Stimulated activated effector memory CD8-positive, alpha-beta T cell treated with anti-CD3 and anti-CD28 coated beads, Interleukin-12 subunit alpha, Interleukin-12 subunit beta, amount 100 ng/mL, for 72 hours (primary cell): ENCODE results near the gene EPB41L1.
A peak's percentile ranks its signal among the peaks of the same experiment; 100 is the strongest.

ENCODE experiments used
- ATAC-seq: fragments of 150-1000 bp; cut with Tn5 transposase; 2 replicates; pipeline ENCODE4 v1.10.0; 2021
- DNase-seq, 2 donors: peaks; one replicate each; pipeline ENCODE4 v3.0.0; 2021 to 2022; ENCODE audit warnings: low spot score in 2 of 2
- H3K27ac Mint-ChIP-seq: one replicate; pipeline ENCODE4 v1.8.0; 2022; ENCODE audit warnings: mild to moderate bottlenecking, mixed read lengths
- H3K36me3 Mint-ChIP-seq: one replicate; pipeline ENCODE4 v1.8.0; 2022; ENCODE audit warnings: mild to moderate bottlenecking, mixed read lengths
- H3K4me1 Mint-ChIP-seq: one replicate; pipeline ENCODE4 v1.8.0; 2022; ENCODE audit warnings: mixed read lengths
- H3K4me3 Mint-ChIP-seq: one replicate; pipeline ENCODE4 v1.8.0; 2022; ENCODE audit warnings: mild to moderate bottlenecking, mixed read lengths
- H3K9me3 Mint-ChIP-seq: one replicate; pipeline ENCODE4 v1.8.0; 2022; ENCODE audit warnings: mixed read lengths

Gene EPB41L1

DNA sequence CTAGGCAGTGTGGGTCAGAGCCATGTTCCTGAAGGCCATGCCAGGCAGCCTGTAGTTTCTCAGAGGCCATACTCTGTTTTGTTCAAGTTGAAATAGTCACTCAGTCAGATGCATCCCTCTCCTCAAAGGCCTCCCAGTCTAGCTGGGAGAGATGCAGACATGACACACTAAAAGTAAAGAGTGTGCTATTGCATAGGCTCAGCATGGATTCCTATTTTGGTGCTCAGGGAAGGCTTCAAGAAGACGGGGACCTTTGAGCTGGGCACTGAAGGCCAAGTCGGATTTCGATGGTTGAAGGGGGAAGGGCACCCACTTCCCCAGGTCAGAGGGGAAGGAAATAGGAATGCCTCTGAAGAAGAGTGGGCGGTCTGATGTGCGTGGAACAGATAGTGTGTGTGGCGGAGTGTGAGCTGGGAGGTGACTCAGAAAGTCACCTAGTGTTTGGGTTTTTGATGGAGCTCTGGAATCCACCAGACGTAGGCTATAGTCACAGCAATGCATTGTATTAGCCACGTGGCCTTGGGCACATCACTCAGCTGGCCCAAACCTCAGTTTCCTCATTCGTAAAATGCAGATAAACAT is 3.7 kb downstream of the EPB41L1 start:
- no peak overlapping the region for H3K4me3 Mint-ChIP-seq
- DNase-seq = no peak
- no peaks in the 10 kb centered on the region for H3K36me3 Mint-ChIP-seq

GRCh38 chr20:36159833-36160232 is 5.3 kb downstream of the EPB41L1 start:
- no peaks in the 10 kb centered on the region for H3K9me3 Mint-ChIP-seq
- no peak for DNase-seq
- H3K27ac Mint-ChIP-seq = no peak overlapping the region
- H3K36me3 Mint-ChIP-seq = no peaks in the 10 kb centered on the region
- no peak overlapping the region for H3K4me3 Mint-ChIP-seq
- H3K4me1 Mint-ChIP-seq = peaks cover 13% of the 10 kb centered on the region
- ATAC-seq = no peak

More for the DNA sequence above, 3.7 kb downstream of the EPB41L1 start:
- H3K27ac Mint-ChIP-seq = no peak overlapping the region
- H3K4me1 Mint-ChIP-seq = peaks cover 13% of the 10 kb centered on the region
- no peak for ATAC-seq
- H3K9me3 Mint-ChIP-seq = no peaks in the 10 kb centered on the region

DNA sequence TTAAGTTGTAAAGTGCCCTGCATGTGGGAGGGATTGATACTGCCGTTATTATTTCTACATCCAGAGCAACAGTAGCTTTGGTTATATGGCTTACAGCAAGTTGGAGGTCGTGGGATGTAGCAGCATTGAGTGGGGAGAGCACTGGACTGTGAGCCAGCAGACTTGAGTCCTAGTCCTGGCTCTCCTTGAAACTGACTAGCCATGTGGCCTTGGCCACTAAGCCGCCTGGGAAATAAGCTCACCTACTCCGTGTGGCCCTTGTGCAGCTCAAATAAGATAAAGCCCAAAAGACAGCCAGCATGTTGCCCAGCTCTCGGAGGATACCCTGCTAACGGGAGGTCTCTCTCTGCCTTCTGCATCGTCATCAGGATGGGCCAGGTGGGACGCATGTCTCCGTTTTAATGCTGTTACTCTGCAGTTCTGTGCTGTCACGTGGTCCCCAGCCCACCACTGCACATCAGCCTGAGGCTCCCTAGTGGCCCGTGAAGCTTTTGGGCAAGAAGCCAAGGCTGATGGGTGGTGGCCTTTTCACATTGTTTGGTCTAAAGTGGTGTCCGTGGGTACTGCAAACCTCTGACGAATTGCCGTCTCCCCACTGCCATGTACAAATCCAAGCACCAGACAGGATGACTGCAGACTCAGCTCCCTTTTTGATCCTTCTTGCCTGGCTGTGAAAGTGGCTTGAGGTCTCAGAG is 7.9 kb downstream of the EPB41L1 start:
- H3K36me3 Mint-ChIP-seq = no peaks in the 10 kb centered on the region

DNA sequence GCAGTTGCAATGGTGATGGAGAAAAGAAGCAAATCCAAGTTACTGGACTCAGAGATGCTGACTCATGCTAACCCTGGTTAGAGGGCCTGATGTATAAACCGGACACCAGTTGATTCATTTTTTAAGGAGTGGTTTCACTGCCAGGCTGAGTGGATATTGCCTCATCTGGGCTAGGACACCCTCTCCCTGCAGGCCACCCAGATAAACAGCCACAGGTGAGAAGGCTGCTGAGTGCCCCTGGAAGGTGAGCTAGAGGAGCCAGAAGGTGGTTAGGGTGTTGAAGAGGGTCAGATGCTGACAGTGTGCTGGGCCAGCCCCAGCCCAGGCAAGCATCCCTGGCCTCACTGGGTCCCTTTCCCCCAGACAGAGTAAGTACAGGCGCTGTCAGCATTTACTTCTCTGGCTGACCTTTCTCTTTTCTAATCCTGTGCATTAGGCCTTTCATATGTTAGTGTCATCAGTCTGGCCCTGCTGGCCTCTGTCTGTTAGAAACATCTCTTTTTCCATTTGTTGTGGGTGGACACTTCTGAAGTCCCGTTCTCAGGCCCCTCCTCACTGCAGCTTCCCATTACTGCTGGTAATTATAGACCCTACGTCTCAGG is 13.5 kb downstream of the EPB41L1 start:
- Mint-ChIP-seq H3K4me3 (no peak overlapping the region), H3K36me3 (peaks cover 5% of the 10 kb centered on the region), H3K9me3 (no peaks in the 10 kb centered on the region), H3K27ac (no peak overlapping the region), H3K4me1 (no peaks in the 10 kb centered on the region)
- DNase-seq (no peak), ATAC-seq (no peak)

More for the DNA sequence above, 7.9 kb downstream of the EPB41L1 start:
- DNase-seq (no peak), ATAC-seq (no peak)
- H3K4me3 Mint-ChIP-seq = no peak overlapping the region
- no peaks in the 10 kb centered on the region for H3K9me3 Mint-ChIP-seq
- no peaks in the 10 kb centered on the region for H3K4me1 Mint-ChIP-seq
- no peak overlapping the region for H3K27ac Mint-ChIP-seq

DNA sequence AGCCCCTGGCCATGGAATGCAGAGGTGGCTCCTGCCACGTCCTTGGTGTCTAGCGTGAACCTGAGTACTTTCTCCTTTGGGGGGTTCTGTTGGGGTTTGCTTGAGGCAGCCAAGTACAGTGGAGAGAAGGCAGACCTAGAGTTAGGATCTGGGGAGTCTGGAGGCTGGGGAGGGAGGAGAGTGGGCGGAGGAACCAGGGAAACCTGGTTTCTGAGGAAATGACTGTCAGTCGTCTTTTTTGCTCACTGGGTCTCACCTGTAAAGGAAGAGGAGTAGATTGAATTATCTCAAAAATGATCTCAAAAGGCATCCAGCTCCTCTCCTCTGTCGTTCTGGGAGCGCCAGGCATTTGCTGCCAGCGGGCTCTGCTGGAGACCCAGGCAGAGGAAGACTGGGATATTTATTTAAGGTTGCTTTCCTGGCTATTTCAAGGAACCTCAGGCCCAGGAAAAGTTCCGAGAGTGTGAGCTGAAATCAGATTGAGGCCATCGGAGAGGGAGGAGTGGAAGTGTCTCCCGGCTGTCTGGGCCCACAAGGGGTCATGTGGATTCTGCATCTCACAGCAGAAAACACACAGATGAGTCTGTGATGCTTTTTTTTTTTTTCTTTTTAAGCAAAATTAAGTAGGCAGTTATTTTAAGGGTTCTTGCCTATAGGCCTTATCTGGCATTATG is 16.1 kb downstream of the EPB41L1 start:
- Mint-ChIP-seq H3K4me3 (no peak overlapping the region), H3K27ac (no peak overlapping the region), H3K4me1 (peaks cover 6% of the 10 kb centered on the region), H3K9me3 (no peaks in the 10 kb centered on the region), H3K36me3 (peaks cover 5% of the 10 kb centered on the region)
- no peak for DNase-seq
- ATAC-seq = no peak

GRCh38 chr20:36173451-36173933 is 19.0 kb downstream of the EPB41L1 start:
- peaks cover 5% of the 10 kb centered on the region for H3K36me3 Mint-ChIP-seq
- DNase-seq (no peak), ATAC-seq (peak; percentile 52)
- H3K4me1 Mint-ChIP-seq = peaks cover 6% of the 10 kb centered on the region
- no peaks in the 10 kb centered on the region for H3K9me3 Mint-ChIP-seq
- H3K27ac Mint-ChIP-seq = no peak overlapping the region
- no peak overlapping the region for H3K4me3 Mint-ChIP-seq

- H3K4me1 Mint-ChIP-seq = peaks cover 6% of the 10 kb centered on the region
- H3K9me3 Mint-ChIP-seq = no peaks in the 10 kb centered on the region
- DNase-seq = no peak
- H3K27ac Mint-ChIP-seq = no peak overlapping the region
- no peak for ATAC-seq
- H3K4me3 Mint-ChIP-seq = no peak overlapping the region
- H3K36me3 Mint-ChIP-seq = no peaks in the 10 kb centered on the region
Measured at GRCh38 chr20:36175016-36175415, 20.5 kb downstream of the EPB41L1 start.

DNA sequence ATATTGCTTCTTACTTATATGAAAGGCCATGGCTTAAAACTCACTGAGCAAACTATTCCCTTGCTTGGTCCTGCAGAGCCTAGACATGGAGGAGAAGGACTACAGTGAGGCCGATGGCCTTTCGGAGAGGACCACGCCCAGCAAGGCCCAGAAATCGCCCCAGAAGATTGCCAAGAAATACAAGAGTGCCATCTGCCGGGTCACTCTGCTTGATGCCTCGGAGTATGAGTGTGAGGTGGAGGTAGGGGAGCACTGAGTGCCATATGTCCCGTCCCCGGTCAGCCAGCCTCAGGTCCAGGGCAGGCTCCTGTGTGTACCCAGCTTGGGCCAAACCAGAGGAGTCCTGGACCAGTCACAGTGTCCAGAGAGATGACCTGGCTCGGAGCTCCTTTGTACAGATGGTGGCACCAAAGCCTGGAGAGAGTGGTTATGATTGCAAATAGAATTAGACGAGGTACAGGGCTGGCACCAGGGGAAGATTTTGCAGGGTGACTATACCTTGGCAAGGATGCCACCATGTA is 21.0 kb downstream of the EPB41L1 start:
- H3K4me1 Mint-ChIP-seq = peaks cover 6% of the 10 kb centered on the region
- H3K27ac Mint-ChIP-seq = no peak overlapping the region
- no peaks in the 10 kb centered on the region for H3K36me3 Mint-ChIP-seq
- no peak for ATAC-seq
- no peak for DNase-seq
- H3K9me3 Mint-ChIP-seq = no peaks in the 10 kb centered on the region
- no peak overlapping the region for H3K4me3 Mint-ChIP-seq

DNA sequence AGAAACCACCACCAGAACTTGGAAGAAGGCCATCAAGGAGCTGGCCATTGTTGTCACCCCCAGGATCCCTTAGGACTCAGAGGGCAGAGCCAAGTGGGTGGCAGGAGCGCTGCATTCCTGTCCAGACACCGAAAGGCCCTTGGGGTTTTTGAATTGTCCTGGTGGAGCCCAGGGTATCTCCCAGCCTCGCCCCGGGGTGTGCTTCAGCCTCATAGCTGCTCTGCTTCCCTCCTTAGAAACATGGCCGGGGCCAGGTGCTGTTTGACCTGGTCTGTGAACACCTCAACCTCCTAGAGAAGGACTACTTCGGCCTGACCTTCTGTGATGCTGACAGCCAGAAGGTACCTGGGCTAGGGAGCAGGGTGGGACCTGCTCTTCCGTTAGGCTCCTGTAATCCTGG is 23.2 kb downstream of the EPB41L1 start:
- H3K9me3 Mint-ChIP-seq = no peaks in the 10 kb centered on the region
- no peaks in the 10 kb centered on the region for H3K36me3 Mint-ChIP-seq
- H3K4me1 Mint-ChIP-seq = peaks cover 6% of the 10 kb centered on the region
- no peak overlapping the region for H3K27ac Mint-ChIP-seq
- no peak for ATAC-seq
- no peak overlapping the region for H3K4me3 Mint-ChIP-seq
- no peak for DNase-seq

- Mint-ChIP-seq H3K9me3 (no peaks in the 10 kb centered on the region), H3K27ac (no peak overlapping the region), H3K4me1 (no peaks in the 10 kb centered on the region), H3K4me3 (no peak overlapping the region), H3K36me3 (no peaks in the 10 kb centered on the region)
- ATAC-seq (no peak), DNase-seq (no peak)
Measured at GRCh38 chr20:36179170-36179945, 24.8 kb downstream of the EPB41L1 start.

DNA sequence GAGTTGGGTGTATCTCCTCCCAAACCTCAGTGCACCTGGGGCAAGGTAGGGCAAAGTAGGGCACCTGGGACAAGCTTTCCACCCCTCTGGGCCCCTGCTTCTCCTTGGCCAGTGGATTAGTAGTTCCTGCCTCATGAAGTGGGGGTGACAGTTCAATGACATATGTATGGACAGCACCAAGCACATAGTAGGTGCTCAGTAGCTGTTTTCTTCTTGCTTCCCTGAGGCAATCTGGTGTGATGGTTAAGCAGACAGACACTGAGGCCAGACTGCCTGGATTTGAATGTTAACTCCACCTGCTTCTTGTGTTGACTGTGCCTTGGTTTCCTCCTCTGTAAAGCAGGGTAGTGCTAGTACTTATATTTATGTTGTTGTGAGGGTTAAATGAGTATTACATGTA is 25.8 kb downstream of the EPB41L1 start:
- Mint-ChIP-seq H3K4me1 (no peaks in the 10 kb centered on the region), H3K4me3 (no peak overlapping the region), H3K9me3 (no peaks in the 10 kb centered on the region), H3K36me3 (no peaks in the 10 kb centered on the region), H3K27ac (no peak overlapping the region)
- DNase-seq = no peak
- ATAC-seq = no peak

GRCh38 chr20:36181934-36182603 is 27.5 kb downstream of the EPB41L1 start:
- Mint-ChIP-seq H3K9me3 (no peaks in the 10 kb centered on the region), H3K4me1 (no peaks in the 10 kb centered on the region), H3K27ac (peak overlapping the region; percentile 43), H3K4me3 (no peak overlapping the region), H3K36me3 (no peaks in the 10 kb centered on the region)
- no peak for DNase-seq
- peak; percentile 49 for ATAC-seq

GRCh38 chr20:36182604-36183154 is 28.1 kb downstream of the EPB41L1 start:
- peak overlapping the region; percentile 43 for H3K27ac Mint-ChIP-seq
- H3K4me1 Mint-ChIP-seq = no peaks in the 10 kb centered on the region
- no peaks in the 10 kb centered on the region for H3K9me3 Mint-ChIP-seq
- H3K36me3 Mint-ChIP-seq = no peaks in the 10 kb centered on the region
- no peak overlapping the region for H3K4me3 Mint-ChIP-seq
- no peak for ATAC-seq
- no peak for DNase-seq
